OCI-LY7 (cell line): ENCODE measurements around the gene AJUBA.

ENCODE experiments used
- EZH2phosphoT487 ChIP-seq: fragments of 200-600 bp; sonication (generic); IDR thresholded peaks from 2 replicates; pipeline ENCODE4 v1.6.1; 2018; ENCODE audit warnings: low read depth, borderline replicate concordance, mild to moderate bottlenecking, mixed run types, antibody characterized with exemption, low read length, moderate library complexity, mixed read lengths
- TF ChIP-seq, protein P1 (sequence below): fragments of 200-600 bp; sonication (generic); conservative IDR thresholded peaks from 2 replicates; pipeline ENCODE4 v1.5.1; 2014; ENCODE audit warnings: mild to moderate bottlenecking, antibody characterized with exemption, low read length, moderate library complexity, mixed read lengths

DNA sequence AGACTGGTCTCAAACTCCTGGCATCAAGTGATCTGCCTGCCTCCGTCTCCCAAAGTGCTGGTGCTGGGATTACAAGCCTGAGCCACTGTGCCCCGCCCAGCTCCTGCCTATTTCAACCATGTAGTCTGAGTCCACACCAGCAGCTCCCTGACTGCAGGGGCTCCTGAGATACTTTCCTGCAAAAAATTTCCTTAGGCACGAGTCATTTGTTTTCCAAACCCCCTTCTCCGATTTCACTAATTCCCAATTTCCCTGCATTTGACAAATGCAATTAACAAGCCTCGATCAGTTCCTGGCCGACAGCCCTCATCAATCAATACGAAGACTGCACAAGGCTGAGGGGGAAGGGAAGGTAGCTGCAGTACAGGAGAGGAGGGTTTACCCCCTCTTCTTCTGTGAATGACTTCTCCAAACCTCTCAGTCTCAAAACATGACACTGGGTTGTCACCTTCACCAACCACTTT is 42.3 kb upstream of the AJUBA start:
- TF ChIP-seq, protein P1, sequence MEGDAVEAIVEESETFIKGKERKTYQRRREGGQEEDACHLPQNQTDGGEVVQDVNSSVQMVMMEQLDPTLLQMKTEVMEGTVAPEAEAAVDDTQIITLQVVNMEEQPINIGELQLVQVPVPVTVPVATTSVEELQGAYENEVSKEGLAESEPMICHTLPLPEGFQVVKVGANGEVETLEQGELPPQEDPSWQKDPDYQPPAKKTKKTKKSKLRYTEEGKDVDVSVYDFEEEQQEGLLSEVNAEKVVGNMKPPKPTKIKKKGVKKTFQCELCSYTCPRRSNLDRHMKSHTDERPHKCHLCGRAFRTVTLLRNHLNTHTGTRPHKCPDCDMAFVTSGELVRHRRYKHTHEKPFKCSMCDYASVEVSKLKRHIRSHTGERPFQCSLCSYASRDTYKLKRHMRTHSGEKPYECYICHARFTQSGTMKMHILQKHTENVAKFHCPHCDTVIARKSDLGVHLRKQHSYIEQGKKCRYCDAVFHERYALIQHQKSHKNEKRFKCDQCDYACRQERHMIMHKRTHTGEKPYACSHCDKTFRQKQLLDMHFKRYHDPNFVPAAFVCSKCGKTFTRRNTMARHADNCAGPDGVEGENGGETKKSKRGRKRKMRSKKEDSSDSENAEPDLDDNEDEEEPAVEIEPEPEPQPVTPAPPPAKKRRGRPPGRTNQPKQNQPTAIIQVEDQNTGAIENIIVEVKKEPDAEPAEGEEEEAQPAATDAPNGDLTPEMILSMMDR: no peak
- no peak for TF ChIP-seq EZH2phosphoT487
